GM18526 (cell line): ENCODE data around the gene EFNA5.

Experiments
- POLR2A ChIP-seq: IDR thresholded peaks from 3 replicates; pipeline ENCODE4 v1.6.1; 2011; ENCODE audit not compliant: insufficient read length; ENCODE audit errors: extremely low read depth

EFNA5 gene

GRCh38 chr5:107680799-107681198, 10.1 kb upstream of the EFNA5 start:
- TF ChIP-seq POLR2A = no peak

GRCh38 chr5:107680099-107680498, 9.4 kb upstream of the EFNA5 start:
- TF ChIP-seq POLR2A = no peak

GRCh38 chr5:107676702-107677101, 6.0 kb upstream of the EFNA5 start:
- TF ChIP-seq POLR2A = no peak

GRCh38 chr5:107675201-107675600, 4.5 kb upstream of the EFNA5 start:
- no peak for TF ChIP-seq POLR2A

- no peak for TF ChIP-seq POLR2A
Observed at GRCh38 chr5:107674655-107675054, 3.9 kb upstream of the EFNA5 start.

GRCh38 chr5:107673368-107674136, 2.8 kb upstream of the EFNA5 start:
- TF ChIP-seq POLR2A = no peak

- no peak for TF ChIP-seq POLR2A
Observed at GRCh38 chr5:107673039-107673367, 2.3 kb upstream of the EFNA5 start.

- no peak for TF ChIP-seq POLR2A
Observed at GRCh38 chr5:107672211-107673038, 1.7 kb upstream of the EFNA5 start.

GRCh38 chr5:107671742-107672210, 1.0 kb upstream of the EFNA5 start:
- TF ChIP-seq POLR2A = no peak

GRCh38 chr5:107670087-107670931, 428 bp downstream of the EFNA5 start:
- no peak for TF ChIP-seq POLR2A

- no peak for TF ChIP-seq POLR2A
Observed at GRCh38 chr5:107669096-107670031, 1.4 kb downstream of the EFNA5 start.

GRCh38 chr5:107668154-107669095, 2.3 kb downstream of the EFNA5 start:
- TF ChIP-seq POLR2A = no peak

GRCh38 chr5:107666051-107666655, 4.6 kb downstream of the EFNA5 start:
- no peak for TF ChIP-seq POLR2A
